Measurements from ENCODE around the gene ACAD8. TPM values are rescaled to one million over a fixed set of nuclear protein-coding genes. Genes with fewer than 3 reads are reported as not detected.
"Not testable (repeated sequence)": the region's sequence is repeated elsewhere in the genome, so short reads cannot be mapped to it uniquely, and the experiment has no call there.

The ACAD8 gene
- polyA plus RNA-seq, 1 experiment = 24.7 TPM

GRCh38 chr11:134282121-134283045 lies 29.0 kb downstream of the ACAD8 start:
- ChIA-PET CTCF (no interaction called here), POLR2A (interaction anchor here (0.6 kb wide), 1 partner anchor 29 kb away, joined by 3 read pairs; the partner anchor contains the start of genes ACAD8 and THYN1)
- Histone ChIP-seq H3K4me3 (ENCODE audit: low read depth, low read length) (no peak overlapping the region), H3K9me3 (ENCODE audit: control insufficient read depth, insufficient read depth, low read length) (peaks cover 4% of the 10 kb centered on the region), H3K27ac (ENCODE audit: low read depth, low read length) (no peak overlapping the region), H3K27me3 (ENCODE audit: control insufficient read depth, insufficient read depth, low read length) (peaks cover 19% of the 10 kb centered on the region)
- no peak for DNase-seq (ENCODE audit: low read depth, low spot score)
- no peak for TF ChIP-seq CTCF (IDR thresholded peaks at IDR 0.05; ENCODE audit: low read depth, low read length)

GRCh38 chr11:134283461-134284230 lies 30.3 kb downstream of the ACAD8 start:
- ChIA-PET POLR2A (no interaction called here), CTCF (no interaction called here)
- Histone ChIP-seq H3K27ac (ENCODE audit: low read depth, low read length) (no peak overlapping the region), H3K27me3 (ENCODE audit: control insufficient read depth, insufficient read depth, low read length) (peaks cover 6% of the 10 kb centered on the region), H3K4me3 (ENCODE audit: low read depth, low read length) (no peak overlapping the region), H3K9me3 (ENCODE audit: control insufficient read depth, insufficient read depth, low read length) (no peaks in the 10 kb centered on the region; the same call in 1 of the 2 replicates)
- no peak for TF ChIP-seq CTCF (IDR thresholded peaks at IDR 0.05; ENCODE audit: low read depth, low read length)
- DNase-seq (ENCODE audit: low read depth, low spot score) = no peak

- H3K9me3 ChIP-seq (ENCODE audit: control insufficient read depth, insufficient read depth, low read length); H3K4me3 ChIP-seq (ENCODE audit: low read depth, low read length); DNase-seq (ENCODE audit: low read depth, low spot score); H3K27me3 ChIP-seq (ENCODE audit: control insufficient read depth, insufficient read depth, low read length); POLR2A ChIA-PET; H3K27ac ChIP-seq (ENCODE audit: low read depth, low read length); CTCF ChIA-PET: not testable (repeated sequence)
Measured at GRCh38 chr11:134284349-134284748, 31.0 kb downstream of the ACAD8 start.

GRCh38 chr11:134287561-134287960 lies 34.2 kb downstream of the ACAD8 start:
- no peak for TF ChIP-seq CTCF (IDR thresholded peaks at IDR 0.05; ENCODE audit: low read depth, low read length)
- no peak for DNase-seq (ENCODE audit: low read depth, low spot score)
- Histone ChIP-seq H3K27ac (ENCODE audit: low read depth, low read length) (no peak overlapping the region), H3K27me3 (ENCODE audit: control insufficient read depth, insufficient read depth, low read length) (no peaks in the 10 kb centered on the region), H3K9me3 (ENCODE audit: control insufficient read depth, insufficient read depth, low read length) (no peaks in the 10 kb centered on the region; the same call in 1 of the 2 replicates), H3K4me3 (ENCODE audit: low read depth, low read length) (no peak overlapping the region)
- POLR2A ChIA-PET = no interaction called here
- CTCF ChIA-PET = no interaction called here

GRCh38 chr11:134288486-134288885 lies 35.1 kb downstream of the ACAD8 start:
- no peaks in the 10 kb centered on the region; the same call in 1 of the 2 replicates for H3K9me3 ChIP-seq (ENCODE audit: control insufficient read depth, insufficient read depth, low read length)
- ChIA-PET CTCF (no interaction called here), POLR2A (no interaction called here)
- H3K27me3 ChIP-seq (ENCODE audit: control insufficient read depth, insufficient read depth, low read length) = no peaks in the 10 kb centered on the region
- no peak for DNase-seq (ENCODE audit: low read depth, low spot score)
- no peak overlapping the region for H3K27ac ChIP-seq (ENCODE audit: low read depth, low read length)
- H3K4me3 ChIP-seq (ENCODE audit: low read depth, low read length) = no peak overlapping the region
- no peak for TF ChIP-seq CTCF (IDR thresholded peaks at IDR 0.05; ENCODE audit: low read depth, low read length)

Data from AG04450 (cell line).